ENCODE data around the gene BMP7.

The BMP7 gene

GRCh38 chr20:57217802-57218201 is 48.6 kb downstream of the BMP7 start:
- Histone ChIP-seq H3K9ac (no peak overlapping the region), H3K27ac (no peak overlapping the region), H3K36me3 (no peaks in the 10 kb centered on the region), H3K4me1 (peaks cover 4 to 28% (median 19%) of the 10 kb centered on the region in 10 experiments; a peak in 18 of 20 replicates), H4K20me1 (peaks cover 0 to 37% (median 0%) of the 10 kb centered on the region in 11 experiments; a peak in 5 of 22 replicates), H3K4me2 (no peak overlapping the region), H3K9me3 (replicated peaks in 1 of 11) (peaks cover 0 to 15% (median 3%) of the 10 kb centered on the region in 11 experiments; a peak in 6 of 22 replicates), H3K27me3 (peaks cover 0 to 39% (median 8%) of the 10 kb centered on the region in 11 experiments; a peak in 16 of 22 replicates), H3K4me3 (no peak overlapping the region)
- no peak for TF ChIP-seq Cebpa-rat (IDR thresholded peaks at IDR 0.05)

GRCh38 chr20:57216669-57217068 is 49.8 kb downstream of the BMP7 start:
- Histone ChIP-seq H3K27me3 (peaks cover 0 to 48% (median 19%) of the 10 kb centered on the region in 11 experiments; a peak in 19 of 22 replicates), H3K27ac (peak overlapping the region in 1 of 11 experiments; percentile 10; a peak in 2 of 22 replicates), H3K4me2 (peak overlapping the region in 8 of 11 experiments; percentile 35 to 76 (median 68); a peak in 17 of 22 replicates), H4K20me1 (peaks cover 0 to 49% (median 0%) of the 10 kb centered on the region in 11 experiments; a peak in 5 of 22 replicates), H3K4me1 (peaks cover 10 to 35% (median 26%) of the 10 kb centered on the region in 10 experiments; a peak in 18 of 20 replicates), H3K9me3 (replicated peaks in 1 of 11) (peaks cover 0 to 15% (median 3%) of the 10 kb centered on the region in 11 experiments; a peak in 6 of 22 replicates), H3K36me3 (no peaks in the 10 kb centered on the region), H3K4me3 (no peak overlapping the region), H3K9ac (peak overlapping the region in 1 of 11 experiments; percentile 2; a peak in 1 of 22 replicates)
- TF ChIP-seq Cebpa-rat (IDR thresholded peaks at IDR 0.05) = no peak

- Histone ChIP-seq H4K20me1 (peaks cover 0 to 56% (median 0%) of the 10 kb centered on the region in 11 experiments; a peak in 5 of 22 replicates), H3K4me2 (peak overlapping the region in 9 of 11 experiments; percentile 35 to 76 (median 66); a peak in 18 of 22 replicates), H3K27ac (no peak overlapping the region; a peak in 1 of 22 replicates), H3K36me3 (no peaks in the 10 kb centered on the region), H3K9me3 (replicated peaks in 1 of 11) (peaks cover 0 to 15% (median 3%) of the 10 kb centered on the region in 11 experiments; a peak in 6 of 22 replicates), H3K27me3 (peaks cover 0 to 55% (median 20%) of the 10 kb centered on the region in 11 experiments; a peak in 19 of 22 replicates), H3K4me3 (no peak overlapping the region), H3K9ac (peak overlapping the region in 1 of 11 experiments; percentile 2; a peak in 2 of 22 replicates), H3K4me1 (peaks cover 10 to 35% (median 26%) of the 10 kb centered on the region in 10 experiments; a peak in 18 of 20 replicates)
- TF ChIP-seq Cebpa-rat (IDR thresholded peaks at IDR 0.05) = peak in 2 of 11 experiments; percentile 60 to 70; a peak in 3 of 22 replicates
Observed at GRCh38 chr20:57215826-57216471, 50.5 kb downstream of the BMP7 start.

DNA sequence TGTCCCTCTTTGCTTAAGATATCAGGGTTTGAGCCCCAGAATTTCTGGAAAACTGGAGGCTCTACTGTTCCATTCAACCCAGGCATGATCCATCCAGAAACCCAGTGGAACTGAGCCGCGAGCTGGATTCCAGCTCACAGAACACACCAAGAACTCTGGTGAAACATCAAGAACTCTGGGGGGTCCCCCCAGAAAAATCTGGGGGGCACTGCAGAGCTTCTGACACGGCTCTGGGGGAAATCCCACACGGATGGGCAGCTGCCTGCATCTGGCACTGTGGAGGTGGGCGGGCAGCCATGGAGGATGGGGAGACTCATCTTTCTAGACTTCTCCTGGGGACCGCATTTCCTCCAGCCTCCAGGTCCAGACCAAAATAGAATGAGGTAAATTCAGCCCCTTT is 51.0 kb downstream of the BMP7 start:
- peak overlapping the region in 8 of 11 experiments; percentile 35 to 76 (median 68); a peak in 15 of 22 replicates for H3K4me2 ChIP-seq
- H3K4me1 ChIP-seq = peaks cover 10 to 35% (median 26%) of the 10 kb centered on the region in 10 experiments; a peak in 18 of 20 replicates
- peaks cover 0 to 61% (median 20%) of the 10 kb centered on the region in 11 experiments; a peak in 19 of 22 replicates for H3K27me3 ChIP-seq
- no peaks in the 10 kb centered on the region for H3K36me3 ChIP-seq
- TF ChIP-seq Cebpa-rat (IDR thresholded peaks at IDR 0.05) = no peak
- H4K20me1 ChIP-seq = peaks cover 0 to 61% (median 0%) of the 10 kb centered on the region in 11 experiments; a peak in 5 of 22 replicates
- H3K9ac ChIP-seq = no peak overlapping the region
- peaks cover 0 to 15% (median 3%) of the 10 kb centered on the region in 11 experiments; a peak in 6 of 22 replicates for H3K9me3 ChIP-seq (replicated peaks in 1 of 11)
- H3K27ac ChIP-seq = no peak overlapping the region
- no peak overlapping the region for H3K4me3 ChIP-seq

DNA sequence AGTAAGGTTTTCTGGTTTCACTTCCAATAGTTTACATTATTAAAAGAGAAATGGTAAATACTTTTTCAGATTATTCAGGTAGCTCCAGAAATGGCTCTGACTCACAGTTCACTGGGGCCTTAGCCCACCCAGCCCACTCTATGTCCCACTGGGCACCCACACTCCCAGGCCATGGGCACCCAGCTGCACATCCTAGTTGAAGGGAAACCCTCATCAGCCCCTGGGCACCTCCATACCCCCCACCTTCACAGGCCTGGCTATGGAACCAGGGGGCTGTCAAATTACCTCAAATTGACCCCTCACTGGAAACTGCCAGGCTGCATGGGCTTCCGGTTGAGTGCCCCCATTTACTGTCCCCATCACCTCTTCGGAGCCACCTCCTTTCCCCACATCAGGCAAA is 51.5 kb downstream of the BMP7 start:
- H3K4me1 ChIP-seq = peaks cover 10 to 35% (median 26%) of the 10 kb centered on the region in 10 experiments; a peak in 18 of 20 replicates
- no peak overlapping the region for H3K27ac ChIP-seq
- no peak for TF ChIP-seq Cebpa-rat (IDR thresholded peaks at IDR 0.05)
- peaks cover 0 to 15% (median 3%) of the 10 kb centered on the region in 11 experiments; a peak in 6 of 22 replicates for H3K9me3 ChIP-seq (replicated peaks in 1 of 11)
- H3K4me2 ChIP-seq = peak overlapping the region in 4 of 11 experiments; percentile 66 to 76 (median 68); a peak in 2 of 22 replicates
- H3K36me3 ChIP-seq = no peaks in the 10 kb centered on the region
- H3K27me3 ChIP-seq = peaks cover 0 to 65% (median 20%) of the 10 kb centered on the region in 11 experiments; a peak in 19 of 22 replicates
- H3K4me3 ChIP-seq = no peak overlapping the region
- peaks cover 0 to 62% (median 0%) of the 10 kb centered on the region in 11 experiments; a peak in 5 of 22 replicates for H4K20me1 ChIP-seq
- no peak overlapping the region for H3K9ac ChIP-seq

- Histone ChIP-seq H3K4me1 (peaks cover 10 to 35% (median 26%) of the 10 kb centered on the region in 10 experiments; a peak in 18 of 20 replicates), H3K9me3 (replicated peaks in 1 of 11) (peaks cover 0 to 11% (median 3%) of the 10 kb centered on the region in 11 experiments; a peak in 6 of 22 replicates), H3K9ac (no peak overlapping the region), H3K4me2 (no peak overlapping the region), H3K27ac (no peak overlapping the region), H4K20me1 (peaks cover 0 to 62% (median 0%) of the 10 kb centered on the region in 11 experiments; a peak in 5 of 22 replicates), H3K4me3 (no peak overlapping the region), H3K27me3 (peaks cover 0 to 71% (median 20%) of the 10 kb centered on the region in 11 experiments; a peak in 19 of 22 replicates), H3K36me3 (no peaks in the 10 kb centered on the region)
- TF ChIP-seq Cebpa-rat (IDR thresholded peaks at IDR 0.05) = no peak
Observed at GRCh38 chr20:57214427-57214826, 52.0 kb downstream of the BMP7 start.

DNA sequence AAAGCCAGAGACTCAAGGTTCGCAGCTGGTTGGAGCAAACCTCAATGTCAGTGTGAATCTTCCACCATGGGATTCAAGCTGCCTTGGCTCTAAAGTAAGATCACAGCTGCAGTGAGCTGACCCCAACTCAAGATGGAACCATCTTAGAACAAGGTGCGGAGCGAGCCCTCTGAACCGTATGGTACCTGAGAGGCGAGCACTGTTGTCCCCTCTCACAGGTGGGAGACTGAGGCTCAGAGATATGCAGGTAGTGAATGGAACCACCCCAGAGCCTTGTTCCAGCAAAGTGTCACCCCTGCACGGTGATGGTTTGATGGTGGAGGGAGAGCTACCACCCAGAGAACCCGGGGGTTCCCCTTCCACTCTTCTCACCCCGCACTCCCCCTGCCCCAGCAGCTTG is 52.5 kb downstream of the BMP7 start:
- peaks cover 0 to 6% (median 3%) of the 10 kb centered on the region in 11 experiments; a peak in 5 of 22 replicates for H3K9me3 ChIP-seq (replicated peaks in 1 of 11)
- peaks cover 10 to 35% (median 26%) of the 10 kb centered on the region in 10 experiments; a peak in 18 of 20 replicates for H3K4me1 ChIP-seq
- no peaks in the 10 kb centered on the region for H3K36me3 ChIP-seq
- TF ChIP-seq Cebpa-rat (IDR thresholded peaks at IDR 0.05) = no peak
- peaks cover 0 to 73% (median 20%) of the 10 kb centered on the region in 11 experiments; a peak in 19 of 22 replicates for H3K27me3 ChIP-seq
- H3K4me2 ChIP-seq = no peak overlapping the region
- no peak overlapping the region for H3K4me3 ChIP-seq
- no peak overlapping the region for H3K9ac ChIP-seq
- H4K20me1 ChIP-seq = peaks cover 0 to 62% (median 0%) of the 10 kb centered on the region in 11 experiments; a peak in 5 of 22 replicates
- no peak overlapping the region for H3K27ac ChIP-seq

- Histone ChIP-seq H4K20me1 (peaks cover 0 to 62% (median 0%) of the 10 kb centered on the region in 11 experiments; a peak in 5 of 22 replicates), H3K9me3 (replicated peaks in 1 of 11) (0 out of 22 replicates have a peak, but pooled peaks cover 0 to 1% (median 0%) of the 10 kb centered on the region in 11 experiments), H3K27me3 (peaks cover 0 to 75% (median 20%) of the 10 kb centered on the region in 11 experiments; a peak in 19 of 22 replicates), H3K27ac (no peak overlapping the region), H3K4me1 (peaks cover 10 to 35% (median 27%) of the 10 kb centered on the region in 10 experiments; a peak in 18 of 20 replicates), H3K4me2 (peak overlapping the region in 6 of 11 experiments; percentile 52 to 79 (median 62); a peak in 9 of 22 replicates), H3K9ac (no peak overlapping the region), H3K36me3 (no peaks in the 10 kb centered on the region), H3K4me3 (no peak overlapping the region)
- no peak for TF ChIP-seq Cebpa-rat (IDR thresholded peaks at IDR 0.05)
Observed at GRCh38 chr20:57213291-57213690, 53.1 kb downstream of the BMP7 start.

Data from BLaER1 treated with 17β-estradiol and CSF1 and Interleukin-3, amounts not matched to agents 10 nM and 100 nM (cell line).